Measurements from ENCODE around the gene IGFBP6.

IGFBP6 gene

GRCh38 chr12:53133722-53134121, 36.3 kb downstream of the IGFBP6 start:
- Histone ChIP-seq H3K9me3 (peaks cover 0 to 11% (median 0%) of the 10 kb centered on the region in 3 donors), H3K4me3 (no peak overlapping the region), H3K27me3 (no peaks in the 10 kb centered on the region), H3K4me1 (peaks cover 0 to 5% (median 0%) of the 10 kb centered on the region in 4 donors), H3K36me3 (no peaks in the 10 kb centered on the region), H3K27ac (no peak overlapping the region)
- no peak for TF ChIP-seq CTCF (IDR thresholded peaks at IDR 0.05)
- intact Hi-C loops (cut with DNase I; ENCODE audit: low total_unique reads): no loop called here
- DNase-seq: no peak

- no peak for TF ChIP-seq CTCF (IDR thresholded peaks at IDR 0.05)
- H3K4me3 ChIP-seq: no peak overlapping the region
- no peak for DNase-seq
- no peaks in the 10 kb centered on the region for H3K27me3 ChIP-seq
- intact Hi-C loops (cut with DNase I; ENCODE audit: low total_unique reads): no loop called here
- no peaks in the 10 kb centered on the region for H3K9me3 ChIP-seq
- no peak overlapping the region for H3K27ac ChIP-seq
- H3K36me3 ChIP-seq: no peaks in the 10 kb centered on the region
- H3K4me1 ChIP-seq: peaks cover 0 to 14% (median 0%) of the 10 kb centered on the region in 4 donors
These were observed 45.9 kb downstream of the IGFBP6 start for GRCh38 chr12:53143355-53143754.

GRCh38 chr12:53145383-53146260, 48.2 kb downstream of the IGFBP6 start:
- intact Hi-C loops (cut with DNase I; ENCODE audit: low total_unique reads): no loop called here

GRCh38 chr12:53147181-53147580, 49.7 kb downstream of the IGFBP6 start:
- Histone ChIP-seq H3K27me3 (no peaks in the 10 kb centered on the region), H3K27ac (no peak overlapping the region), H3K4me1 (peaks cover 0 to 35% (median 1%) of the 10 kb centered on the region in 4 donors), H3K36me3 (no peaks in the 10 kb centered on the region), H3K4me3 (no peak overlapping the region), H3K9me3 (no peaks in the 10 kb centered on the region)
- no peak for TF ChIP-seq CTCF (IDR thresholded peaks at IDR 0.05)
- intact Hi-C loops (cut with DNase I; ENCODE audit: low total_unique reads): no loop called here
- DNase-seq: no peak

More at GRCh38 chr12:53145383-53146260, 48.2 kb downstream of the IGFBP6 start:
- TF ChIP-seq CTCF (IDR thresholded peaks at IDR 0.05): no peak
- Histone ChIP-seq H3K4me1 (peaks cover 0 to 32% (median 1%) of the 10 kb centered on the region in 4 donors), H3K36me3 (no peaks in the 10 kb centered on the region), H3K9me3 (no peaks in the 10 kb centered on the region), H3K27ac (no peak overlapping the region), H3K27me3 (no peaks in the 10 kb centered on the region), H3K4me3 (no peak overlapping the region)
- no peak for DNase-seq

GRCh38 chr12:53147653-53148052, 50.2 kb downstream of the IGFBP6 start:
- Histone ChIP-seq H3K27me3 (no peaks in the 10 kb centered on the region), H3K36me3 (no peaks in the 10 kb centered on the region), H3K27ac (no peak overlapping the region), H3K4me3 (no peak overlapping the region), H3K4me1 (peaks cover 0 to 35% (median 1%) of the 10 kb centered on the region in 4 donors), H3K9me3 (no peaks in the 10 kb centered on the region)
- no peak for DNase-seq
- no peak for TF ChIP-seq CTCF (IDR thresholded peaks at IDR 0.05)
- intact Hi-C loops (cut with DNase I; ENCODE audit: low total_unique reads): no loop called here
